Upper lobe of left lung (tissue), 4 donors: Measurements from ENCODE around the gene CAPNS1.

ENCODE experiments used
- CTCF ChIP-seq, 6 experiments: fragments of 450-650 bp in 4 of 6; fragments of 200-600 bp in 2 of 6; sonication (generic) in 2 of 6; IDR thresholded peaks; one replicate each; pipeline ENCODE4 v1.5.1; 2016 to 2019; ENCODE audit warnings: antibody characterized with exemption in 6 of 6
- EP300 ChIP-seq, 4 donors: sonication (generic); formaldehyde crosslinking; IDR thresholded peaks; one replicate each; pipeline ENCODE4 v1.5.1; 2017; ENCODE audit warnings: antibody characterized with exemption in 4 of 4, control low read depth in 2 of 4
- POLR2A ChIP-seq, 4 donors: fragments of 450-650 bp; IDR thresholded peaks; one replicate each; pipeline ENCODE4 v1.5.1; 2016 to 2017; ENCODE audit warnings: antibody characterized with exemption in 4 of 4, mild to moderate bottlenecking in 2 of 4

- no peak for TF ChIP-seq CTCF (IDR thresholded peaks at IDR 0.05)
- TF ChIP-seq POLR2A (IDR thresholded peaks at IDR 0.05), result no peak
- TF ChIP-seq EP300 (IDR thresholded peaks at IDR 0.05), result no peak
These were observed 18.9 kb upstream of the CAPNS1 start for GRCh38 chr19:36120984-36121358.
